Aorta (tissue), 5 donors: ENCODE data around the gene CKMT2. TPM values are rescaled to one million over a fixed set of nuclear protein-coding genes. Genes with fewer than 3 reads are reported as not detected.
"Not testable (repeated sequence)": the region's sequence is repeated elsewhere in the genome, so short reads cannot be mapped to it uniquely, and the experiment has no call there.

Experiments used
- ATAC-seq: fragments of 200-7000 bp; cut with Tn5 transposase; one replicate; pipeline ENCODE4 v1.9.1; 2022; ENCODE audit warnings: moderate library complexity; ENCODE audit not compliant: low FRiP score
- DNase-seq, 2 donors: peaks; one replicate each; pipeline ENCODE4 v3.0.0-alpha.2; 2020
- H3K27ac ChIP-seq, 2 donors: one replicate each; pipeline ENCODE4 v1.5.1; 2013; ENCODE audit warnings: low read length in 2 of 2, mild to moderate bottlenecking in 2 of 2, moderate library complexity in 2 of 2, control low read depth in 1 of 2, inconsistent platforms in 1 of 2, low read depth in 1 of 2
- H3K27me3 ChIP-seq, 2 donors: one replicate each; pipeline ENCODE4 v1.6.1; 2013; ENCODE audit warnings: control low read depth in 1 of 2, low read length in 1 of 2, mild to moderate bottlenecking in 1 of 2, moderate library complexity in 1 of 2; ENCODE audit not compliant: insufficient read depth in 2 of 2, control insufficient read depth in 1 of 2
- H3K36me3 ChIP-seq, 2 donors: one replicate each; pipeline ENCODE4 v1.6.1; 2013; ENCODE audit warnings: control low read depth in 1 of 2, low read length in 1 of 2, mild to moderate bottlenecking in 1 of 2; ENCODE audit not compliant: insufficient read depth in 2 of 2, control insufficient read depth in 1 of 2
- H3K4me1 ChIP-seq, 2 donors: one replicate each; pipeline ENCODE4 v1.6.1; 2013; ENCODE audit warnings: low read length in 2 of 2, control low read depth in 1 of 2, mild to moderate bottlenecking in 1 of 2, moderate library complexity in 1 of 2; ENCODE audit not compliant: insufficient read depth in 2 of 2, control insufficient read depth in 1 of 2
- H3K4me3 ChIP-seq, 2 donors: one replicate each; pipeline ENCODE4 v1.5.1; 2013; ENCODE audit warnings: low read length in 2 of 2, control low read depth in 1 of 2, mild to moderate bottlenecking in 1 of 2
- H3K9me3 ChIP-seq: one replicate; pipeline ENCODE4 v1.6.1; 2013; ENCODE audit warnings: mild to moderate bottlenecking, low read length; ENCODE audit not compliant: control insufficient read depth
- WGBS, 2 donors: extraction: QIAGEN DNeasy Blood & Tissue Kit; methylation state at CpG; one replicate each; pipeline ENCODE4 v1.1.7; 2013; 5-methylcytosine and 5-hydroxymethylcytosine counted together
- intact Hi-C, 2 donors: fragments of 100-400 bp; cut with DNase I; formaldehyde crosslinking; loops; one replicate each; pipeline versions ENCODE4 v1.14.2 to v1.15.0; 2022
- polyA plus RNA-seq, 2 donors: library from polyadenylated mRNA; stranded (reverse); fragments of 200-250 nt; gene quantifications; one replicate each; pipeline ENCODE4 v1.2.3, GENCODE V29; 2013
- total RNA-seq, 2 donors: library from RNA; stranded (reverse); fragmentation: NEBNext Ultra II Directional; extraction: Animal tissue kit (Norgen Biotek cat#: 25700); gene quantifications; one replicate each; pipeline ENCODE4 v1.2.1, GENCODE V29; 2021
- donor health status: healthy with polysubstance abuse.
- donor health status: Bipolar disorder and iron deficiency.
- donor health status: DM: no; HTN: no; CAD: no.
- donor health status: DM: no; HTN: no; CAD: no.
- donor health status: DM: yes; HTN: yes; CAD: no.

The CKMT2 gene
- total and polyA plus RNA-seq, 4 donors: 5.4 to 29.3 (median 14.9) TPM

- Histone ChIP-seq H3K27ac (no peak overlapping the region), H3K4me3 (no peak overlapping the region), H3K36me3 (peaks cover 3 to 5% of the 10 kb centered on the region in 2 donors), H3K4me1 (peaks cover 0 to 2% of the 10 kb centered on the region in 2 donors), H3K27me3 (no peaks in the 10 kb centered on the region), H3K9me3 (no peaks in the 10 kb centered on the region)
- DNase-seq (no peak), ATAC-seq (no peak)
- 96 to 99% methylated on average over 1 of the region's 1 CpG for WGBS, 2 donors
- intact Hi-C loops: no loop called here
These were observed 16.9 kb downstream of the CKMT2 start for GRCh38 chr5:81250004-81250403.

GRCh38 chr5:81251922-81252321 is 18.8 kb downstream of the CKMT2 start:
- no peak overlapping the region for H3K27ac ChIP-seq
- DNase-seq (no peak), ATAC-seq (no peak)
- peaks cover 0 to 2% of the 10 kb centered on the region in 2 donors for H3K4me1 ChIP-seq
- H3K27me3 ChIP-seq: no peaks in the 10 kb centered on the region
- intact Hi-C loops: no loop called here
- no peaks in the 10 kb centered on the region for H3K9me3 ChIP-seq
- H3K4me3 ChIP-seq: no peak overlapping the region
- WGBS, 2 donors: 63 to 66% methylated on average over 5 of the region's 5 CpGs
- H3K36me3 ChIP-seq: peaks cover 5% of the 10 kb centered on the region in 2 donors

- WGBS, 2 donors: 94 to 97% methylated on average over 1 of the region's 1 CpG
- H3K4me1 ChIP-seq: peaks cover 0 to 2% of the 10 kb centered on the region in 2 donors
- H3K4me3 ChIP-seq: no peak overlapping the region
- ATAC-seq (no peak), DNase-seq (no peak)
- H3K36me3 ChIP-seq: peaks cover 5% of the 10 kb centered on the region in 2 donors
- intact Hi-C loops: no loop called here
- no peaks in the 10 kb centered on the region for H3K27me3 ChIP-seq
- no peak overlapping the region for H3K27ac ChIP-seq
- H3K9me3 ChIP-seq: no peaks in the 10 kb centered on the region
These were observed 19.8 kb downstream of the CKMT2 start for GRCh38 chr5:81252904-81253303.

GRCh38 chr5:81253875-81254274 is 20.8 kb downstream of the CKMT2 start:
- Histone ChIP-seq H3K27me3 (no peaks in the 10 kb centered on the region), H3K36me3 (peaks cover 5% of the 10 kb centered on the region in 2 donors), H3K27ac (no peak overlapping the region), H3K9me3 (no peaks in the 10 kb centered on the region), H3K4me1 (no peaks in the 10 kb centered on the region), H3K4me3 (no peak overlapping the region)
- 81 to 86% methylated on average over 4 of the region's 4 CpGs for WGBS, 2 donors
- intact Hi-C loops: no loop called here
- no peak for ATAC-seq
- no peak for DNase-seq

- DNase-seq (no peak), ATAC-seq (no peak)
- Histone ChIP-seq H3K9me3 (peaks cover 2% of the 10 kb centered on the region), H3K27me3 (no peaks in the 10 kb centered on the region), H3K4me1 (no peaks in the 10 kb centered on the region), H3K27ac (no peak overlapping the region), H3K36me3 (peaks cover 9 to 11% of the 10 kb centered on the region in 2 donors), H3K4me3 (no peak overlapping the region)
- intact Hi-C loops: no loop called here
- WGBS, 2 donors: 96% methylated on average over 21 of the region's 21 CpGs
These were observed 21.9 kb downstream of the CKMT2 start for GRCh38 chr5:81254886-81255559.

- Histone ChIP-seq H3K36me3 (peaks cover 6 to 11% of the 10 kb centered on the region in 2 donors), H3K4me3 (no peak overlapping the region), H3K9me3 (peaks cover 2% of the 10 kb centered on the region), H3K4me1 (no peaks in the 10 kb centered on the region), H3K27ac (no peak overlapping the region), H3K27me3 (no peaks in the 10 kb centered on the region)
- ATAC-seq (no peak), DNase-seq (no peak)
- WGBS, 2 donors: 92 to 93% methylated on average over 1 of the region's 1 CpG
- intact Hi-C loops: no loop called here
These were observed 23.6 kb downstream of the CKMT2 start for GRCh38 chr5:81256766-81257165.

- H3K9me3 ChIP-seq: not testable (repeated sequence)
These were observed 29.7 kb downstream of the CKMT2 start for GRCh38 chr5:81262796-81263195.

GRCh38 chr5:81265101-81265500 is 32.0 kb downstream of the CKMT2 start:
- Histone ChIP-seq H3K9me3 (peaks cover 2% of the 10 kb centered on the region), H3K4me1 (no peaks in the 10 kb centered on the region), H3K27ac (no peak overlapping the region), H3K4me3 (no peak overlapping the region), H3K36me3 (peaks cover 2 to 7% of the 10 kb centered on the region in 2 donors), H3K27me3 (no peaks in the 10 kb centered on the region)
- DNase-seq (no peak), ATAC-seq (no peak)
- intact Hi-C loops: no loop called here

More at GRCh38 chr5:81262796-81263195, 29.7 kb downstream of the CKMT2 start:
- H3K4me3 ChIP-seq, H3K27ac ChIP-seq, H3K27me3 ChIP-seq, intact Hi-C loops, H3K4me1 ChIP-seq, DNase-seq, ATAC-seq, H3K36me3 ChIP-seq: not testable (repeated sequence)
- WGBS, 2 donors: 88 to 90% methylated on average over 1 of the region's 1 CpG

- DNase-seq (no peak), ATAC-seq (no peak)
- H3K27ac ChIP-seq: no peak overlapping the region
- H3K4me1 ChIP-seq: no peaks in the 10 kb centered on the region
- H3K9me3 ChIP-seq: peaks cover 3% of the 10 kb centered on the region
- intact Hi-C loops: no loop called here
- no peak overlapping the region for H3K4me3 ChIP-seq
- H3K27me3 ChIP-seq: no peaks in the 10 kb centered on the region
- WGBS, 2 donors: 66 to 71% methylated on average over 3 of the region's 3 CpGs
- H3K36me3 ChIP-seq: peaks cover 2 to 7% of the 10 kb centered on the region in 2 donors
These were observed 35.5 kb downstream of the CKMT2 start for GRCh38 chr5:81268521-81269196.
